GM23248 (cell line): ENCODE results near the gene ARL10. TPM values are rescaled to one million over a fixed set of nuclear protein-coding genes. Genes with fewer than 3 reads are reported as not detected.
A peak's percentile ranks its signal among the peaks of the same experiment; 100 is the strongest.

Experiments
- DNase-seq: peaks from one replicate; pipeline ENCODE4 v3.0.0-alpha.2; 2015
- H2AFZ ChIP-seq: fragments of 200-600 bp; sonication (generic); 2 replicates; pipeline ENCODE4 v1.6.1; 2016; ENCODE audit warnings: antibody characterized with exemption
- H3F3A ChIP-seq: fragments of 200-600 bp; sonication (generic); 2 replicates; pipeline ENCODE4 v1.6.1; 2016; ENCODE audit warnings: mild to moderate bottlenecking, antibody characterized with exemption, mixed run types; ENCODE audit not compliant: insufficient read depth
- H3K27ac ChIP-seq: fragments of 200-600 bp; sonication (generic); 2 replicates; pipeline ENCODE4 v1.5.1; 2016; ENCODE audit warnings: mild to moderate bottlenecking
- H3K27me3 ChIP-seq: fragments of 200-600 bp; sonication (generic); replicated peaks from 2 replicates; pipeline ENCODE4 v1.6.1; 2016; ENCODE audit warnings: mild to moderate bottlenecking; ENCODE audit not compliant: insufficient read depth
- H3K36me3 ChIP-seq: fragments of 200-600 bp; sonication (generic); 2 replicates; pipeline ENCODE4 v1.6.1; 2016; ENCODE audit warnings: low read depth, mild to moderate bottlenecking
- H3K4me1 ChIP-seq: fragments of 200-600 bp; sonication (generic); 2 replicates; pipeline ENCODE4 v1.6.1; 2016; ENCODE audit warnings: mild to moderate bottlenecking; ENCODE audit not compliant: insufficient read depth
- H3K4me2 ChIP-seq: fragments of 200-600 bp; sonication (generic); one replicate; pipeline ENCODE4 v1.6.1; 2016; ENCODE audit warnings: mild to moderate bottlenecking; ENCODE audit not compliant: unreplicated experiment
- H3K4me3 ChIP-seq: fragments of 200-600 bp; sonication (generic); 2 replicates; pipeline ENCODE4 v1.5.1; 2016; ENCODE audit warnings: mild to moderate bottlenecking
- H3K79me2 ChIP-seq: fragments of 200-600 bp; sonication (generic); 2 replicates; pipeline ENCODE4 v1.6.1; 2016; ENCODE audit warnings: mild to moderate bottlenecking; ENCODE audit not compliant: insufficient read depth
- H3K9ac ChIP-seq: fragments of 200-600 bp; sonication (generic); 2 replicates; pipeline ENCODE4 v1.6.1; 2016; ENCODE audit warnings: mild to moderate bottlenecking
- H3K9me2 ChIP-seq: fragments of 200-600 bp; sonication (generic); 2 replicates; pipeline ENCODE4 v1.6.1; 2016; ENCODE audit warnings: mixed run types, mild to moderate bottlenecking, moderate library complexity; ENCODE audit not compliant: insufficient read depth
- H3K9me3 ChIP-seq: fragments of 200-600 bp; sonication (generic); one replicate; pipeline ENCODE4 v1.6.1; 2017; ENCODE audit warnings: low read depth
- H4K20me1 ChIP-seq: fragments of 200-600 bp; sonication (generic); 2 replicates; pipeline ENCODE4 v1.6.0; 2016; ENCODE audit not compliant: insufficient read depth
- EZH2 ChIP-seq: fragments of 200-600 bp; sonication (generic); IDR thresholded peaks from 2 replicates; pipeline ENCODE4 v1.6.1; 2018; ENCODE audit warnings: antibody characterized with exemption, mild to moderate bottlenecking; ENCODE audit not compliant: insufficient read depth, poor library complexity, severe bottlenecking
- EZH2phosphoT487 ChIP-seq: fragments of 200-600 bp; sonication (generic); IDR thresholded peaks from 2 replicates; pipeline ENCODE4 v1.6.1; 2018; ENCODE audit warnings: antibody characterized with exemption, moderate library complexity, mild to moderate bottlenecking, low read depth; ENCODE audit not compliant: insufficient read depth
- WGBS, 2 experiments: methylation state at CpG; one replicate each; pipeline ENCODE4 v1.1.6; 2015 to 2017; ENCODE audit warnings: low lambda C conversion rate in 2 of 2, low coverage in 1 of 2; ENCODE audit errors: missing lambda C conversion rate in 2 of 2; 5-methylcytosine and 5-hydroxymethylcytosine counted together
- in situ Hi-C: fragments of 300-500 bp; cut with MboI; formaldehyde crosslinking; loops from 2 replicates; pipeline ENCODE4 v1.15.0; 2020
- polyA plus RNA-seq: library from polyadenylated mRNA; unstranded; fragments of >200 nt; fragmentation: Nextera tagmentation; extraction: Ambion mirVana; gene quantifications from 2 replicates; pipeline ENCODE4 v1.2.1, GENCODE V29; 2016
- total RNA-seq: library from RNA; depleted of rRNA; stranded (reverse); fragments of >200 nt; shearing (Covaris generic); gene quantifications from 2 replicates; pipeline ENCODE4 v1.2.3, GENCODE V29; 2014

The ARL10 gene
- total and polyA plus RNA-seq, 2 experiments from 2014 or later, result 6.7 to 8.3 TPM

GRCh38 chr5:176413255-176413565 lies 47.9 kb downstream of the ARL10 start:
- H3K27ac ChIP-seq, result no peak overlapping the region

GRCh38 chr5:176413709-176414191 lies 48.5 kb downstream of the ARL10 start:
- Histone ChIP-seq H3K9me2 (no peaks in the 10 kb centered on the region), H3K4me2 (peak overlapping the region; percentile 39), H3K27ac (no peak overlapping the region), H3K9me3 (no peaks in the 10 kb centered on the region), H2AFZ (no peak overlapping the region), H3F3A (no peaks in the 10 kb centered on the region), H4K20me1 (no peaks in the 10 kb centered on the region), H3K36me3 (peaks cover 3% of the 10 kb centered on the region; the same call in 1 of the 2 replicates), H3K4me1 (peaks cover 41% of the 10 kb centered on the region), H3K4me3 (0 out of 2 replicates have a peak overlapping the region, but pooled peaks have one; percentile 1), H3K9ac (0 out of 2 replicates have a peak overlapping the region, but pooled peaks have one; percentile 25), H3K79me2 (peaks cover 59% of the 10 kb centered on the region), H3K27me3 (no peaks in the 10 kb centered on the region)
- in situ Hi-C loops, result no loop called here
- TF ChIP-seq EZH2 (no peak), EZH2phosphoT487 (no peak)
- no peak for DNase-seq
- WGBS, 2 experiments, result 66 to 69% methylated on average over 7 of the region's 7 CpGs

More at GRCh38 chr5:176413255-176413565, 47.9 kb downstream of the ARL10 start:
- Histone ChIP-seq H3K4me3 (0 out of 2 replicates have a peak overlapping the region, but pooled peaks have one; percentile 1), H3K4me1 (peaks cover 41% of the 10 kb centered on the region), H3K4me2 (peak overlapping the region; percentile 39), H3K27me3 (no peaks in the 10 kb centered on the region), H4K20me1 (no peaks in the 10 kb centered on the region), H3K9ac (0 out of 2 replicates have a peak overlapping the region, but pooled peaks have one; percentile 25), H3K9me2 (no peaks in the 10 kb centered on the region), H3K9me3 (no peaks in the 10 kb centered on the region), H3K36me3 (peaks cover 3% of the 10 kb centered on the region; the same call in 1 of the 2 replicates), H2AFZ (no peak overlapping the region), H3F3A (no peaks in the 10 kb centered on the region), H3K79me2 (peaks cover 59% of the 10 kb centered on the region)
- DNase-seq, result peak; percentile 64
- in situ Hi-C loops, result no loop called here
- 11 to 27% methylated on average over 2 of the region's 2 CpGs for WGBS, 2 experiments
- TF ChIP-seq EZH2, result no peak
- TF ChIP-seq EZH2phosphoT487, result no peak

- Histone ChIP-seq H3F3A (no peaks in the 10 kb centered on the region), H3K4me2 (peak overlapping the region; percentile 86), H3K36me3 (peaks cover 3% of the 10 kb centered on the region; the same call in 1 of the 2 replicates), H3K27ac (no peak overlapping the region), H4K20me1 (no peaks in the 10 kb centered on the region), H3K9me2 (no peaks in the 10 kb centered on the region), H3K27me3 (no peaks in the 10 kb centered on the region), H3K9ac (0 out of 2 replicates have a peak overlapping the region, but pooled peaks have one; percentile 84), H2AFZ (no peak overlapping the region), H3K79me2 (peaks cover 59% of the 10 kb centered on the region), H3K4me3 (peak overlapping the region; percentile 85), H3K4me1 (peaks cover 41% of the 10 kb centered on the region), H3K9me3 (no peaks in the 10 kb centered on the region)
- 62 to 66% methylated on average over 3 of the region's 3 CpGs for WGBS, 2 experiments
- no peak for DNase-seq
- in situ Hi-C loops, result no loop called here
- TF ChIP-seq EZH2phosphoT487 (no peak), EZH2 (no peak)
Measured at GRCh38 chr5:176414704-176415103, 49.4 kb downstream of the ARL10 start.

- peaks cover 53% of the 10 kb centered on the region for H3K79me2 ChIP-seq
- DNase-seq, result no peak
- no peaks in the 10 kb centered on the region for H3F3A ChIP-seq
- H4K20me1 ChIP-seq, result no peaks in the 10 kb centered on the region
- no peaks in the 10 kb centered on the region for H3K27me3 ChIP-seq
- peak overlapping the region; percentile 85 for H3K4me3 ChIP-seq
- peak overlapping the region; percentile 68 for H3K27ac ChIP-seq
- 60 to 68% methylated on average over 13 of the region's 13 CpGs for WGBS, 2 experiments
- H3K9me3 ChIP-seq, result no peaks in the 10 kb centered on the region
- no peaks in the 10 kb centered on the region for H3K9me2 ChIP-seq
- H3K9ac ChIP-seq, result peak overlapping the region; percentile 84
- in situ Hi-C loops, result no loop called here
- H3K4me1 ChIP-seq, result peaks cover 41% of the 10 kb centered on the region
- H2AFZ ChIP-seq, result peak overlapping the region; percentile 82
- no peak for TF ChIP-seq EZH2
- TF ChIP-seq EZH2phosphoT487, result no peak
- H3K36me3 ChIP-seq, result no peaks in the 10 kb centered on the region
- H3K4me2 ChIP-seq, result peak overlapping the region; percentile 86
Measured at GRCh38 chr5:176415240-176415951, 50.1 kb downstream of the ARL10 start.
